ENCODE results near the gene GNGT2.

The GNGT2 gene

DNA sequence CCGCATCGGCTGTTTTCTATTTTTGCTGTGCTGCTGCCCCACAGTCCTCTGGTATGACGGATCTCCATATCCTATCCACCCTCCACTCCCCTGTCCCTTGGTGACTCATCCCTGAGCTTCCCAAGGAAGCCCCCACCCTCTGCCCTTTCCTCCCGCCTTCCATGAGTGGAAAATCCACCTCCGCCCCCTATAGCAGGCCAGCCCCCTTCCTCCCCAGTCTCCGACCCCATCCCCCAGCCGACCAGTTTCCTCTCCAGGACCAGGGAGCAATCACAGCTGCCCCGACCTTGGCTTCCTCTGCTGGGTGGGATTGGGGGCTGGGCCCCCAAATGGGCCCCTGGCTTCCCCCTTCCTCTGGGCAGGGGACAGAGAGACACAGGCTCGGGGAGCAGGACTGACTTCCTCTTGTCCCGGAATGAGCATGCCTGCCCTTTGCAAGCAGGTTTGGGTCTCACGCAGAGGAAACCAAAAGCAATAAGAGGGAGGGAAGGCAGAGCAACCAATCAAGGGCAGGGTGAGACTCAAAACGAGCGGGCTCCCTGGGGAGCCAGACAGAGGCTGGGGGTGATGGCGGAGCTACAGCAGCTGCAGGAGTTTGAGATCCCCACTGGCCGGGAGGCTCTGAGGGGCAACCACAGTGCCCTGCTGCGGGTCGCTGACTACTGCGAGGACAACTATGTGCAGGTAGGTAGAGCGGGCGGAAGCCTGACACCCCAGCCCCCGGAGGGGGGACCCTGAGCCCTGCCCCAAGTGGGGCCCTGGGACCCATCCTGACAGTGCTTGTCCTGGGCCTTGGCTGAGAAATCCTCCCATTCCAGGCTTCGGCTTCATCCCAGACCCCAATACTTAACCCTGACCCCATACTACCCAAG, at the start of gene GNGT2, which contains the start of gene ABI3:
Gene GNGT2, minus strand, starts transcription at position 417 of the 872 bp plus-strand sequence. CDS start 3,152 bp downstream, outside the sequence.
Gene ABI3, plus strand, starts transcription at position 550 of the 872 bp plus-strand sequence. Its CDS starts 18 bp downstream, at position 568.
- DNase-seq = peak; percentile 74

DNA sequence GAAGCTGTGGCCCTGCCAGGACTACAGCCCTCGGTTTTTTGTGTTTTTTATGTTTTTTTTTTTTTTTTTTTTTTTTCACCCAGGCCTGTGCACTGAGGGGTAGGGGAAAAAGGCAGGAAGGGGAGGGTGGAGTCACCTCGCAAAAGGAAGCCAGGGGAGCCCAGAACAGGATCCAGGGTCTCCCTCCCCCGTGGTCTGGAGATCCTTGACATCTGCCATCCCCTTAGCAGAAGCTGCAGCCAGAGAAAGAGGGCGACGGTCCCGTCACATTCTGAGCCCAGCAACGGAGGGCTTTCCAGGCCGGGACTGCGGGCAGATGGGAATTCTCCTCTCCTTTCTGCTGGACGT, 49.3 kb upstream of the GNGT2 start:
- no peak for DNase-seq

- no peak for DNase-seq
Measured at GRCh38 chr17:49258394-49258793, 48.0 kb upstream of the GNGT2 start.

- DNase-seq = no peak
Measured at GRCh38 chr17:49255125-49255524, 44.8 kb upstream of the GNGT2 start.

- no peak for DNase-seq
Measured at GRCh38 chr17:49254066-49254465, 43.7 kb upstream of the GNGT2 start.

DNA sequence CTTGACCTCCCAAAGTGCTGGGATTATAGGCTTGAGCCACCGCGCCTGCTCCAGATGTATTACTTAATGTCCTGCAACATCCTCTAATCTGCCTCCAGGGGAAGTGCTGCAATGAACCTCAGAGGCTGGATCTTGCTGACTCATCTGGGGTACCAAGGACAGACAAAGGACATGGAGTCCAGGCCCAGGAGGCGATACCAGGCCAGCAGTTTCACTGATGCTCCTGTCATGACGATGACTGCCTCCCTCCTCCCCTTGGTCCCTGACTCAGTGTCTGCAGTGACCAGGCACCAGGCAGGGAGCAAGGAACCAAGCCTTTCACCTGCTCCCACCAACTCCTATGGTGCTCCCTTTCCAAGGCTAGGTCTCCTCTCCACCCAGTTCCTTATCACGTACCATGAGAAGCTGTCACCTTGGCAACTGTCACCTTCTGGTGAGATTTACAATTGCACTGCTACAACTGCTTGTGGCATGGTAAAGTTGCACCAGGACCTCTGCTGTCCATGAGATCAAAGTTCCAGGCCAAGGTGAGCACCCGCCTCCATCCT, 41.8 kb upstream of the GNGT2 start:
- DNase-seq = no peak

GRCh38 chr17:49249890-49250522, 39.6 kb upstream of the GNGT2 start:
- no peak for DNase-seq

GRCh38 chr17:49249292-49249794, 39.0 kb upstream of the GNGT2 start:
- no peak for DNase-seq

GRCh38 chr17:49247944-49248343, 37.6 kb upstream of the GNGT2 start:
- DNase-seq = no peak

DNA sequence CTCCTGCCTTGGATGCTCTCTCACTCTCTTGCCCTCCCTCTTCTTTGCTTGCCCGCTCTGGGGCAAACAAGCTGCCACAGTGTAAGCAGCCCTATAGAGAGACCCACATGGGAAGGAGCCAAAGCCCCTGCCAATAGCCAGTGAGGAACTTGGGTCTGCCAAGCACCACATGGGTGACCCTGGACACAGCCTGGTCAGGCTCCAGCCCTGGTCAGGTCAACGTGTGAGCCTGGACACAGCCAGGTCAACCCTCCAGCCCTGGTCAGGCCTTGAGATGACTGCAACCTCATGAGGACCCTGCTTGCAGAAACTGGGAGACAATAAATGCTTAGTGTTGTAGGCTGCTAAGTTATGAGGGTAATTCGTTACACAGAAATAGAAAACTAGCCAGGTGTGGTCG, 34.5 kb upstream of the GNGT2 start:
- no peak for DNase-seq

- DNase-seq = no peak
Measured at GRCh38 chr17:49242813-49243212, 32.4 kb upstream of the GNGT2 start.

GRCh38 chr17:49241692-49242397, 31.5 kb upstream of the GNGT2 start:
- DNase-seq = no peak

DNA sequence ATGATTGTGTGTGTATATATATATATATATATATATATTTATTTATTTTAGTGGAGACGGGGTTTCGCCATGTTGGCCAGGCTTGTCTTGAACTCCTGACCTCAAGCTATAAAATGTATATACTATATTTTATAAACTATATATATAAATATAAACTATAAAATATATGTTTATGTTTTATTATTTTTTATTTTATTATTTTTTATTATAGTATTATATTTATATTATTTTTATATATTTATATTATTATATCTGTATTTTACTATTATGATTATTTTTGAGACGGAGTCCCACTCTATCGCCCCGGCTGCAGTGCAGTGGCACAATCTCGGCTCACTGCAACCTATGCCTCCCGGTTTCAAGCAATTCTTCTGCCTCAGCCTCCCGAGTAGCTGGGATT, 30.7 kb upstream of the GNGT2 start:
- DNase-seq = no peak

- DNase-seq = no peak
Measured at GRCh38 chr17:49240619-49241018, 30.2 kb upstream of the GNGT2 start.

DNA sequence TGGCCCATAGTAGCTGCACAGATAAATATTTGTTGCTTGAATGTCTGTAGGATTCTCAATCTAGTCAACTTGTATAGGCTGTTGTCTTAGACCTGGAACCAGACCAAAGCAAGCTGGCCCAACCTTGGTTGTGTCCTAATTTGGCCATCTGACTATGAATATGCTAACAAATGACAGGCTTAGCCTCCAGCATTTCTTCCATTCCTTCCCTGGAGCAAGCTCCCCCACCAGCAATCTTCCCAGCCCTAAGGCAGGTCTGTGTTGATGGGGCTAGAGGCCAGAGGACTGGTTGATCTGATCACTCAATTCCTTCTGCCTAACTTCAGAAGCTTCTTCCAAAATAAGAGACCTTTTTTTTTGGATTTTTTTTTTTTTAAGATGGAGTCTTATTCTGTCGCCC, 29.6 kb upstream of the GNGT2 start:
- no peak for DNase-seq

- DNase-seq = no peak
Measured at GRCh38 chr17:49235896-49236295, 25.5 kb upstream of the GNGT2 start.

- DNase-seq = no peak
Measured at GRCh38 chr17:49234509-49235080, 24.2 kb upstream of the GNGT2 start.

GRCh38 chr17:49231563-49231894, 21.2 kb upstream of the GNGT2 start:
- no peak for DNase-seq

- DNase-seq = peak; percentile 79
Measured at GRCh38 chr17:49230636-49231562, 20.5 kb upstream of the GNGT2 start, which contains the start of gene PHOSPHO1. Gene PHOSPHO1, minus strand, starts transcription at chr17:49230787. Its CDS starts 4,096 bp downstream, at chr17:49226691.

GRCh38 chr17:49229805-49230600, 19.6 kb upstream of the GNGT2 start:
- DNase-seq = no peak

All from fibroblast of skin of right quadriceps (primary cell).